ENCODE measurements around the gene BCAR3.

Gene BCAR3

GRCh38 chr1:93681101-93681988, at the start of gene BCAR3:
Gene BCAR3, minus strand, starts transcription at chr1:93681837. Its CDS starts 6,907 bp downstream, at chr1:93674930.
- peak in 1 of 2 experiments; percentile 33 for DNase-seq

DNA sequence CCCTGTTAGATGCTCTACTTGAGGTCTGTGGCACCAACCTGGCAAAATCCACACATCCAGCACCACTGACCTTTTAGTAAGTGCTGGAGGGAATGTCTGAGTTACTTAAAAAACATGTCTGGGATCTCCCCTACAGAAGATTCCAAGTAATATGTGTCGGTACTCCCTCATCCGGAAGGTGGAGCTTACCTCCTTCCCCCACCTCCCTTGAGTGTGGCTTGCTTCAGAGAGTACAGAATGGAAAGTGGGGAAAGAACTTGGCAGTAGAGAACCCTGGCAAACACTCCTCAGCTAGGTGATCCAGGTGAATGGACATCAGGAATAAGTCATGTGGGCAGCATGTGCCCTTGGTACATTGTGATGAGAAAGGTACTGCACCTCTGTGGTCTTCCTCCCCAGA, 49.0 kb upstream of the BCAR3 start:
- DNase-seq = no peak

GRCh38 chr1:93729906-93730305, 48.3 kb upstream of the BCAR3 start:
- no peak for DNase-seq

DNA sequence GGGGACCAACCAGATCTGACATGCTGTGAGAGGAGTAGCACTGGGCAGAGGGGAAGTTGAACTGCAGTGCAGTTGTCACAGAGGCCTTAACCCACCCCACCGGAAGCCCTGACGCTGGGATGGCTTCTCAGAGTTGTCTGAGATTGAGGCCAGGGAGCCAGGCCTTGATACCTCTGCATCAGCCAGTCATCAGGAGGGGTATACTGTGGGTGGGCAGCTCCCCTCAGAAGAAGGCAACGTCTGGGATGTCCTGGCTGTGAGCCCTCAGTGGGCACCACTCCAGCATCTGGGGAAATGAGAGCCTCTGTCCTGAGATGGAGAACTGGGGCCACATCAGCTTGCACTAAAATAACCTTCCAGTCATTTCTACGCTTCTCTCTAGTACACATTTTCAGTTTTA, 47.9 kb upstream of the BCAR3 start:
- DNase-seq = no peak

DNA sequence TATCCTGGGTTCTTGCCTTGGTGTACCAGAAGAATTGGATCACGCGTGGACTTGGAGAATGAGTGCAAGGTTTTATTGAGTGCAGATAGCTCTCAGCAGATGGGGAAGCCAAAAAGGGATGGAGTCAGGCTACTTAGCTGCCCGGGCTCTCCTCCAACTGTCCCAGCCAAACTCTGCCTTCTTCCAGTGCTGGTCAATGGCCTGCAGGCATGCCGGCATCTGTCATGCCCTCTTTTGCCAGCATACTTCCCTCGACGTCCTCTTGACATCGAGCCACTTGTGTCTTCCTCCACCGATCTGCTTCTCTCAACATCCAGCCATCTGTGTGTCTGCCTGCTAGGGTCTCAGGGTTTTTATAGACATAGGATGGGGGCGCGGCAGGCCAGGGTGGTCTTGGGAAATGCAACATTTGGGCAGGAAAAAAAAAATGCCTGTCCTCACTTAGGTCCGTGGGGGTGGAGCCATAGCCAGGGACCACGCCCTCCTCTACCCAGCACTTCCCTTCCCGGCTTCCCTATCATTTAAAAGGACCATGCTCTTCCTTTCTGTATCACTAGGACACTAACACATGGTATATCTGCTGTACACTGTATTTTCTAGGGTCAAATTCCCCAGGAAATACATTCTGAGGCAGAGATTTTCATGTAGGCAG, 47.0 kb upstream of the BCAR3 start:
- DNase-seq = no peak

DNA sequence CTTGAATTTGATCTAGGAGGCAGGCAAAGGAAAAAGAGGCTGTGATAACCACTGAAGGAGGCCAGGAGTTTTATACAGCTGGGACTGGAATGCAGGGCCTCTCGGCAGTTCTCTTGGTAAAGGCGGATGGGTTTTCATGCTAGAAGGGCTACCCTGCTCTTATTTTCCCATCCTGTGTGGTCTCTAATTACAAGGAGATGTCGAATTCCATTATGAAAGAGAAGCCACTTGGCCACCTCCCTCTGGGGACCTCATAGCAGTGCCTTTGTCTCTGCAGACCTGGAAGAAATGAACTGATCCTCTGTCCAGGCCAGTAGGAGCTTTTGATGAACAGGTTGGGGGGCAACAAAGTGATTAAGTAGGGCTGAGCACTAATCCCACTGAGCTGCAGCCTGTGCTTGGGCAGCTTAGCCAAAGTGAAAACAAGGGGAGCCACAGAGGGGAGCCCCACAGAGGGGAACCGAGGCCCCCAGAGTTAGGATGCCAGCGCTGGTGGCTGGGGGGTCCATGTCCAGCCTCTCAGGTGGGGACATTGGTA, 42.2 kb upstream of the BCAR3 start:
- DNase-seq = no peak

GRCh38 chr1:93723110-93723509, 41.5 kb upstream of the BCAR3 start:
- no peak for DNase-seq

DNA sequence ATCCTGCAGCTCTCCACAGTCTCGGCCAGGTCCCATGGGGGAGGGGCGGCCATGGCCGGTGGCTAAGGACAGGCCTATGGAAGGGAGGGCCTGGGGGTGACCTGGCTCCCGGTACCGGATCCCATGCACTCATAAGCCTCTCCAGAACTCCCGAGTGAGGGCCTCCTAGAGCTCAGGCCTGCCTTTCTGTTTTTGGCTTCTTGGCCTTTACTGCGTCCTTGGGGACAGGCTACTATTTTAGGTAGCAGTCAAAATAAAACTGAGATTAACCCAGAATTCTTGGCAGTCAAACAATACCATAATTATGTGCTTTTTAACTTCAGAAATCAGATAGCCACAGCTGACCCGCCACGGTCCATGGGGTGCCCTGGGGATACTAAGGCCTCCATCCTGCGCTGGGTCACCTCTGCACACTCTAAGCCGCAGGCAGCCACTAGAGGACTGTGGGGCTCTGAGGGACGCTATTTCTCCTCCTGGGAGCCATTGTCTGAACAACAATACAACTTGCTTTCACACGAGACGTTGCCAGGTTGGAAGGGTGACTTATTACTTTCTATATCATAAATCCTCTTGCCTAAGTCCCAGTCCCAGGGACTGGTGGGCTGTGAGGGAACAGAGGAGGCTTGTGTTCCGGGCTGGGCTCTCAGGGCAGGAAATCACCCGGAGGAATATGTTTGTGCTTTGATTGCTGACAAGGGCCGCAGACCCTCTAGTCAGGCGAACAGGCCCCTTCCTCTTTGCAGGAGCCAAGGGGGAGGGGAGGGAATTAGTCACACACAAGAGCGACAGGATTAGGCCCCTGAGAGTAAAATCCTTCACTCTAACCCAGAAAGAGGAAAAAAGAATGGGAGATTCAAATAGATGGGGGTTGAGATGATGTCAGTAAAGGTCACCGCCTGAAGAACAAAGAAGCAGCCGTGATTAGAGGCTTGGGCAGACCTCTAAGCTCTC, 40.7 kb upstream of the BCAR3 start:
- DNase-seq = no peak

DNA sequence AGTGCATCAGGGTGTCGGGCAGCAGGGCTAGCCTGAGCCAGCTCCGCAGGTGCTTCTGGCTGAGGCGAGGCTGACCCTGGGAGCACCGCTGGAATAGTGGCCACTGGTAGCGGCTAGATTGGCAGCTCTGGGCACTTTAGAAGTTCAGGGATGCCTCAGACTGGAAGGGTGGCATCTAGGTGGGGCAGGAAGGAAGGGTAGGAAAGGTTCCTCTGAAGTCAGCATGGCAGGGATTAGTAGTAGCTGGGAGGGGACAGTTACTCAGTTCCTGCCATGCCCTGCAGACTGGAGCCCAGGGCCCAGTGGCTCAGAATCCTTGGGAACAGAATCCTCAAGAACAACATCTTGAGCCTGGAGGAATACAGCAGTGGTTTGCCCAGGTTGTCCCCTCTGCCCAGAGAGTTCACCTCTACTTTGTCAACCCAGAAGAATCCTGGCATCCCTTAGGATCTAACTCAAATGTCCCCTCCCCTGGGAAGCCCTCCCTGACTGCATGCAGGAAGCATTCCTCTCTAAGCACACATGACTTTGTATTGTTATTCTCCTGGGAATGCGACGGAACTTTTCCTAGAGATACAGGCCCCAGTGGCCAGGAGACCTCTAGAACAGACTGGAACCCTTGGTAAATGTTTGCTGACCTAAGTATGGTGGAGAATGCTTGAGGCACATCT, 39.5 kb upstream of the BCAR3 start:
- DNase-seq = no peak

DNA sequence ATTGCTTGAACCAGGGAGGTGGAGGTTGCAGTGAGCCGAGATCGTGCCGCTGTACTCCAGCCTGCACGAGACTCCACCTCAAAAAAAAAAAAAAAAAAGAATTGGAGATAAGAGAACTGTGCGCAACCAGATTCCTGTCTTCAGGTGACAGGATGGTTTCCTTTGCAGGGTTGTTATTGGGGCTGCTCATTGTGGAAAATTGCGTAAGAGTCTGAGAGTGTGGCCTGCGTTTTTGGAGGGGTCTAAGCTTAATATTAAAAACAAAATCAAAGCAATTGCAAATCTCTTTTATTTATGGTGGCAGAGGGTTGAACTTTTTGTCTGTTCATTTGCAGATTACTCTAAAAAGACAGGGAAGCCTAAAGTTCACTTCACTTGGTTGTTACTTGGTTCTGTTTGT, 36.0 kb upstream of the BCAR3 start:
- no peak for DNase-seq

GRCh38 chr1:93716941-93717368, 35.3 kb upstream of the BCAR3 start:
- DNase-seq = peak; percentile 10 to 37

- DNase-seq = no peak
Measured at GRCh38 chr1:93716163-93716562, 34.5 kb upstream of the BCAR3 start.

DNA sequence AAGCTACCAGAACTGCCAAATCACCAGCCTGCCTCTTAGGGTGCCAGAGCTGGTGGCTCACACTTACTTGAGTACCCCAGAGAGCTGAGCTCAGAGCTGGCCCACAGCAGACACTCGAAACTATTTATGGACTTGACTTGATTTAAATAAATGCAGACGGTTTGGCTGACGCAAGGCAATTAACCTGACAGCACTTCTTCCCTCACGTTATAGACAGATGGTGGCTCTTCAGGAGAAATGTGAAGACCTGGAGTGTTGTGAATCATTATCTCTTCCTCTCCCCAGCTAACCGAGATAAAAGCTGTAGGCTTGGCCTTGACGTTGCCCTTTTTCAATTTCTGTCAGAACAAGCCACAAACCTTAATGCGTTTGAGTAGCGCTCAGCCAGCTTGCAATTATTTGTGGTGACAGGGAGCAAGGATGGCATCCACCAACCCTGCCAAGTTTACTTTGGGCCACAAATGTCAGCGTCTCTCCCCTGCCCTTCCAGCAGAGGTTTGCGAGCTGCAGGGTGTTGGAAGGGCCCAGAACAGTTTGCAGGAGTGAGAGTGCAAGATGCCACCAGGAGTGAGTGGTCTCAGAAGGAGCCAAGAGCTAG, 34.0 kb upstream of the BCAR3 start:
- DNase-seq = no peak

GRCh38 chr1:93714356-93714755, 32.7 kb upstream of the BCAR3 start:
- no peak for DNase-seq

DNA sequence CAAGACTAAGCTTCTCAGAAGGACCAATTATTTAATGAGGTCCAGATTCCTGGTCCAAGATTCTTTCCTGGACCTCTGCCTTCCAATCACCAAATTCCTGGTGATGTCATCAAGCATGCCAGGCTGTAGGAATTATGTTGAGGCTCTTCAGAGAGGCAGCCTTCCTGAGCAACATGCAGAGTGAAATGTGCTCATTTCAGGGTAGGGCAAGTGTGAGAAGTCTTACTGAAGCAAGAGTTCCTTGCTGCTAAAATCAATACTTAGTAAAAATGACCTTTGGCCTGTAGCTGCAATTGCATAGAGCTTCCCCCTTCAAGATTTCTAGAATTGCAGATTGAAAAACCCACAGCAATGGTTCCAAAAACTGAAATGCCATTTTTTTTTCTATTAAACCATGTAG, 31.7 kb upstream of the BCAR3 start:
- DNase-seq = no peak

DNA sequence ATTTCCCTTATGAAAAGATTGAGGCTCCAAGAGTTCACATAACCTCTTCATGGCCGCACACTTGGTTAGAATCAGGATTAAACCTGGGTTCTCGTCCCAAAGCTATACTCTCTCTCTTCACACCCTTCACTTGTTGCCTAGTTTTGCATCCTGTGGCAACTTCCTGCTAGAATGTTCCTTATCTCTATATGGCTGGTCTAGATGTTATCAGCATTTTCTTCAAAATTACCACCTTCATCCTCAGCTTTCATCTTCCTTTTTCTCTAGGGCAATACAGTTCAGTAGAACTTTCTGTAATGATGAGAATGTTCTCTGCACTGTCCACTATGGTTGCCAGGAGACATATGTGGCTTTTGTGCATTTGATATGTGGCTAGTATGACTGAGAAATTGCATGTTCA, 31.1 kb upstream of the BCAR3 start:
- no peak for DNase-seq

DNA sequence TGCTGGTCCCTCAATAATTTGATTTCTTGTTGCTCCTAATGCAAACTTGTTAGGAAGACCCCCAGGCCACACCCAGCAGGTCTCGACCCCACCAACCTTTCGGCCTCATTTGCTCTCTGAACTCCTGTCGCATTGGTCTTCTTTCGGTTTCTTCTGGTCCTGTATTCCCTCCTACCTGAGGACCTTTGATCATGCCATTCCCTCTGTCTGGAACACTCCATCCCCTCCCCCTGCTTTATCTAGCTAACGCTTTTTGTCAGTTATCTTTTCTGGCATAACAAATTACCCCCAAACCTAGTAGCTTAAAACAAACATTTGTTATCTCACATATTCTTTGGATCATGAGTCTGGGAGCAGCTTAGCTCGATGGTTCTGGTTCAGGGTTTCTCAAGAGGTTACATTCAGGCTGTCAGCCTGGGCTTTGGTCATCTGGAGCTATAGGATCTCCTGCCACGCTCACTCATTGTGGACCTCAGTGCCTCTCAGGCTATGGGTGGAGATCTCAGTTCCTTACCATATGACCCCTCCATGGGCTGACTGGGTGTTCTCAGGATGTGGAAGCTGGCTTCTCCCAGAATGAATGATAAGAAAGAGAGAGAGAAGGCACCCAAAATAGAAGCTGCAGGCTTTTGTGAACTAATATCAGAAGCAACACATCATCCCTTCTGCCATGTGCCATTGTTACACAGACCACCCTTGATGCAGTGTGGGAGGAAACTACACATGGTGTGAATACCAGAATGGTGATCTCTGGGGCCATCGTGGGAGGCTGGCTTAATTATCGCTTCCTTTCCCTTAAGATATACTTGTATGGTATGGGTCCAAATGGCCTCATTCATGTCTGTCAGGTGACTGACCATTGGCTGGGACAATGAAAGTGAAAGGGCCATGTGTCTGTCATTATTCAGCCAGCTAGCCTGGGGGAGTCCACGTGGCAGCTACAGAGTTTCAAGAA, 29.1 kb upstream of the BCAR3 start:
- no peak for DNase-seq

- no peak for DNase-seq
Measured at GRCh38 chr1:93708734-93709481, 27.3 kb upstream of the BCAR3 start.

DNA sequence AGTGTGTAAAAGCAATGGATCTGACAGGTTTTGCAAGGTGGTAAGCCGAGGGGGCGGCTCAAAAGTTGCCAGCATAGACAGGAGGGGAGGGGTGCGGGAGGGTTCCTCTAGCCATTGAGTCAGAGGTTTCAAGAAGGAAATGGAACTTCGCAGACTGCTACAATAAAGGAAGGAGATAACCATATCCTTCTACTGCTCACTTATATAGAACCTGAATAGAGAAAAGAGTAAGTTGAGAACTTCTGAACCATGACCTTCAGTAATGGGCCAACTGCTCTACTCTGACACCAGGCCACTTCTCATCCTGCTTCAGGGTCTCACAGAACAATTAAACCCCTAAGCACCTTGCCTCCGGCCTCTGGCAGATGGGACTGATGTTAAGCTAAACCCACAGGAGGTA, 26.3 kb upstream of the BCAR3 start:
- DNase-seq = peak in 1 of 2 experiments; percentile 34
